HG03442 (cell line): ENCODE data around the gene PTER.

Experiments
- ATAC-seq: cut with Tn5 transposase; IDR thresholded peaks from one replicate; pipeline ENCODE4 v1.9.1; 2021; ENCODE audit warnings: mild to moderate bottlenecking, moderate library complexity; ENCODE audit not compliant: unreplicated experiment

The PTER gene

GRCh38 chr10:16529853-16530252, 93.0 kb downstream of the PTER start:
- ATAC-seq, result no peak

DNA sequence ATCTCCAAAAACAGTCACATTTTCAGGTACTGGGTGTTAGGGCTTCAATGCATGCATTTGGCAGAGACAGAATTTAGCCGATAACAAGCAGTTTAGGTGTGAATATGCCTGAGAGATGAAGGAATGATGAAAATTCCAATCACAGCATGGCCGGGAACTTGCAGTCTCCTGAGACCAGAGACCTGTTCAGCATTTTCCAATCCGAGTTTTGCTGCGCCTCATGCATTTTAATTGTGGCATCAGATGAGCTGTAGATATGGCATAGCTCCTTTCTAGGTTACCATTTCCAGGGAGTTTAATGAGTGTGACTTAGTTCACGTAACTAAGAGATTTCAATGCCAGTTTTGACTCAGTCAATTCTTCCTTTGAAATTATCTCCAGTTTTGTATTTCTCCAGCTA, 99.3 kb downstream of the PTER start:
- ATAC-seq, result no peak

GRCh38 chr10:16544099-16544498, 107.3 kb downstream of the PTER start:
- no peak for ATAC-seq

DNA sequence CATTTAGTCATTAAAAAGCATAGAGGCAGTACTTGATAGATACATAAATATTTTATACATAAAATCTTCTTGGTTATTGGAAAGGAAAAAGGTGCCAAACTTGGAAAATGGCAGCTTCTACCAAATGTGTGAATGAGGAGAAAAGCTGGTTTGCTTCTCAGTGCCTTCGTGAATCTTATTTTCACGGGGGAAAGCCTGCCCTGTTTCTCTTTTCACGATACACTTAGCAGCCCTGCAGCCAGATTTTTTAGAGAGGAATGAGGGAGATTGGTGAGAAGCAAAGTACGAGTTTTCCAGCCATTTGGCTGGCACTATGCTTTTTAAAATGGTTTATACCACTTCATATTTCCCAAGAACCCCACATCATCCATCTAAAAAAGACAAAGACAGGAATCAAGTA, 107.8 kb downstream of the PTER start:
- no peak for ATAC-seq

- peak; percentile 66 for ATAC-seq
Observed at GRCh38 chr10:16545116-16545736, 108.4 kb downstream of the PTER start.

- ATAC-seq, result no peak
Observed at GRCh38 chr10:16547973-16548372, 111.2 kb downstream of the PTER start.

DNA sequence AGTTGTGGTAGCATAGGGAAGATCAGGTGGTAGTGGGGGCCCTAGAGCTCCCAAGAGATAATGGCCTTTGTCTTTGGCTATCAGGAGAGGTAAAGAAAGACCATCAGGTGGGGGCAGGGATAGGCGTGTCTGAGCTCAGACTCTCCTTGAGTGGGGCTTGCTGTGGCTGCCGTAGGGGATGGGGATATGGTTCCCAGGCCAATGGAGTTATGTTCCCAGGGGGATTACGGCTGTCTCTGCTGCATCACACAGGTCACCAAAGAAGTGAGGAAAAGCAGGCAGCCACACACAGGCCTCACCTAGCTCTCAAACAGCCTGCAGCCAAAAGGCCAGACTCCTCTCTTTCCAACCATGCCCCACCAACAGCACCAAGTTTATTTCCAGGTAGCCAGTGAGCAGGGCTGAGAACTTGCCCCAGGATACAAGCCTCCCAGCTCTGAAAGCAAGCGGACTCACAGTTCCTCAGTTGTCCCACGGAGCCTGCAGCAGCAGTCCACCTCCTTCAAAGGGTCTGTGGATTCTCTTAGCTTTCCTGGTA, 122.5 kb downstream of the PTER start:
- no peak for ATAC-seq

GRCh38 chr10:16562891-16563290, 126.1 kb downstream of the PTER start:
- no peak for ATAC-seq
